CD4-positive, CD25-positive, alpha-beta regulatory T cell (primary cell): ENCODE data around the gene WDR6. TPM values are rescaled to one million over a fixed set of nuclear protein-coding genes. Genes with fewer than 3 reads are reported as not detected.

Source experiments
- ATAC-seq, 2 donors: fragments of 150-1000 bp; cut with Tn5 transposase; one replicate each; pipeline ENCODE4 v1.10.0; 2021; ENCODE audit warnings: low read depth in 2 of 2, moderate number of reproducible peaks in 2 of 2, moderate library complexity in 1 of 2
- DNase-seq, 3 donors: peaks; one replicate each; pipeline versions ENCODE4 v3.0.0 to v3.0.0-alpha.2; 2012 to 2022; ENCODE audit warnings: mixed read lengths in 1 of 3
- H3K27ac ChIP-seq: one replicate; pipeline ENCODE4 v1.7.0; 2013; ENCODE audit warnings: mild to moderate bottlenecking, low read length; ENCODE audit not compliant: insufficient read depth, poor library complexity, severe bottlenecking
- H3K27me3 ChIP-seq: one replicate; pipeline ENCODE4 v1.7.0; 2013; ENCODE audit warnings: low read length; ENCODE audit not compliant: control insufficient read depth, insufficient read depth
- H3K36me3 ChIP-seq: one replicate; pipeline ENCODE4 v1.7.0; 2013; ENCODE audit warnings: mild to moderate bottlenecking, low read length, moderate library complexity; ENCODE audit not compliant: control insufficient read depth, insufficient read depth
- H3K4me1 ChIP-seq: 2 replicates; pipeline ENCODE4 v1.7.0; 2013; ENCODE audit warnings: mild to moderate bottlenecking, low read length; ENCODE audit not compliant: insufficient read depth, control insufficient read depth, poor library complexity, severe bottlenecking
- H3K4me3 ChIP-seq: one replicate; pipeline ENCODE4 v1.7.0; 2013; ENCODE audit warnings: low read depth, mild to moderate bottlenecking, low read length, moderate library complexity
- H3K9me3 ChIP-seq, 2 experiments: 1 replicate in 1 of 2; 2 replicates in 1 of 2; pipeline ENCODE4 v1.7.0; 2013; ENCODE audit warnings: low read length in 2 of 2, mild to moderate bottlenecking in 1 of 2, moderate library complexity in 1 of 2; ENCODE audit not compliant: control insufficient read depth in 2 of 2
- H3K27ac Mint-ChIP-seq, 3 donors: one replicate each; pipeline ENCODE4 v1.8.0; 2020 to 2022; ENCODE audit warnings: mild to moderate bottlenecking in 3 of 3, mixed read lengths in 3 of 3, moderate library complexity in 2 of 3
- H3K27me3 Mint-ChIP-seq: one replicate; pipeline ENCODE4 v1.8.0; 2022; ENCODE audit warnings: mild to moderate bottlenecking, mixed read lengths
- H3K36me3 Mint-ChIP-seq: one replicate; pipeline ENCODE4 v1.8.0; 2020; ENCODE audit warnings: mixed read lengths
- H3K4me1 Mint-ChIP-seq, 4 donors: one replicate each; pipeline ENCODE4 v1.8.0; 2020 to 2022; ENCODE audit warnings: mixed read lengths in 4 of 4, mild to moderate bottlenecking in 1 of 4
- H3K4me3 Mint-ChIP-seq, 4 donors: one replicate each; pipeline ENCODE4 v1.8.0; 2020 to 2022; ENCODE audit warnings: mild to moderate bottlenecking in 4 of 4, mixed read lengths in 4 of 4, moderate library complexity in 3 of 4
- H3K9me3 Mint-ChIP-seq, 7 donors: one replicate each; pipeline ENCODE4 v1.8.0; 2020 to 2022; ENCODE audit warnings: mixed read lengths in 7 of 7, mild to moderate bottlenecking in 3 of 7, moderate library complexity in 2 of 7
- polyA plus RNA-seq, 4 donors: library from polyadenylated mRNA; unstranded; fragments of 300-500 nt; fragmentation: Illumina TruSeq; gene quantifications; one replicate each; pipeline ENCODE4 v1.2.3, GENCODE V29; 2021
- total RNA-seq: library from RNA; stranded (reverse); gene quantifications from one replicate; pipeline ENCODE4 v1.2.3, GENCODE V29; 2022

WDR6 gene
- total and polyA plus RNA-seq, 5 donors from 2014 or later, result 74.0 to 208 (median 117) TPM

- no peak for ATAC-seq
- peak overlapping the region in 2 of 3 donors; percentile 33 to 69 for H3K27ac Mint-ChIP-seq
- Histone ChIP-seq H3K27me3 (no peaks in the 10 kb centered on the region), H3K4me1 (no peaks in the 10 kb centered on the region), H3K4me3 (no peak overlapping the region), H3K36me3 (peaks cover 59% of the 10 kb centered on the region), H3K9me3 (no peaks in the 10 kb centered on the region), H3K27ac (peak overlapping the region; percentile 23)
- no peaks in the 10 kb centered on the region for H3K9me3 Mint-ChIP-seq
- no peaks in the 10 kb centered on the region for H3K27me3 Mint-ChIP-seq
- no peak overlapping the region for H3K4me3 Mint-ChIP-seq
- peaks cover 7 to 17% (median 11%) of the 10 kb centered on the region in 4 donors for H3K4me1 Mint-ChIP-seq
- no peak for DNase-seq
- peaks cover 50% of the 10 kb centered on the region for H3K36me3 Mint-ChIP-seq
Observed at GRCh38 chr3:48966876-48967361, 40.3 kb upstream of the WDR6 start.

DNA sequence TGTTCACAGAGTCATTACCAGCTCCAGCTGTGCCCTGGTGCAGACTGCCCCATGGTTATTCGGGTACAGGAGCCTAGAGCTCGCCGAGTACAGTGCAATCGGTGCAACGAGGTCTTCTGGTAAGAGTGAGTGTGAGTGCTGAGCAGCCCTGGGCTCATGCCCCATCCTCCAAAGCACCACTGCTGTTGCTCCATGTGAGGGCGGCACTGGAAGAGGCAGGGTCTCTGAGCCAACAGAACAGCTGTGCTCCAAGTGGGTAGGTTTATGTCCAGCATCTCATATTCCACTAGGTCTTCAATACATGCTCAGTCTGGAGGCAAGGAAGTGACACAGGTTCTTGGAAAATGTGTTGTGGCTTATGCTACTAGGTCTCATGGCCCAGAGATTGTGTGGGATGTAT is 36.6 kb upstream of the WDR6 start:
- H3K36me3 Mint-ChIP-seq, result peaks cover 58% of the 10 kb centered on the region
- no peaks in the 10 kb centered on the region for H3K9me3 Mint-ChIP-seq
- H3K4me3 ChIP-seq, result no peak overlapping the region
- DNase-seq (no peak), ATAC-seq (no peak)
- H3K36me3 ChIP-seq, result peaks cover 79% of the 10 kb centered on the region
- no peaks in the 10 kb centered on the region for H3K9me3 ChIP-seq
- no peak overlapping the region for H3K4me3 Mint-ChIP-seq
- H3K27me3 ChIP-seq, result no peaks in the 10 kb centered on the region
- H3K27ac ChIP-seq, result no peak overlapping the region
- peaks cover 4 to 13% (median 7%) of the 10 kb centered on the region in 4 donors for H3K4me1 Mint-ChIP-seq
- no peaks in the 10 kb centered on the region for H3K4me1 ChIP-seq
- peak overlapping the region in 1 of 3 donors; percentile 5 for H3K27ac Mint-ChIP-seq
- H3K27me3 Mint-ChIP-seq, result no peaks in the 10 kb centered on the region

DNA sequence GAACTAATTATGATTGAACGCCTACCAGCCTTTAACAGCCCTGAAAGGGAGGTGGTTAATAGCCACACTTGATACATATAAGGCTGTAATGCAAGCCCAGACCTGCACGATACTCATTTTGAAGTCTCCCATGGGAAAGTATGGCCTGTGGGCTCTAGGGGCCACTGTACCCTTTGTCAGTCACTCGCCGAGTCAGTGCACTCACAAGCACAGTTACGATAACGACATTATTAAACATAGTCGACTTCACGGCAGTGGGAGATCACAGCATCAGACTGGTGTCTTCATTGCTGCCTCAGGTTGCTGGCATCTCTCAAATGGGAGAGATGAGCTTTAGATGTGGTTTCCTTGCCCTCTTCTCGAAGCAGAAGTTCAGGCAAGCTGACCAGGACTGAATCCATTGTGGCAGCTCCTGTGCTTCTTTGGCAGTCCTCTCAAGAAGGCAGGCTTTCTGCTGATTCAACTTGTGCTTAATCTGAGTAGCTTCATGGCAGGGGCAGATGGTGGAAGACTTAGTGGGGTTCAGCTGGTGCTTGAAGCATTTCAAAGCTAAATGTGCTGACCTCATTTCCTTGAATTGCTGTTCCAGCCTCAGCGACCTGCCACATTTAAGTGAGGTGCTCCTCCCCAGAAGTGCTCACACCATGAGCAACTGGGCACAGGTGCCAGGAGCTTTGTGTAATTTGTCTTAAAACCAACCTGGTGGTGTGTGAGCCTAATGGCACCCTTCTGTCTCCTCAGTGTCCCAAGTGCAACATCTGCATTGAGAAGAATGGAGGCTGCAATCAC is 32.9 kb upstream of the WDR6 start:
- Histone ChIP-seq H3K27ac (no peak overlapping the region), H3K36me3 (peaks cover 74% of the 10 kb centered on the region), H3K9me3 (no peaks in the 10 kb centered on the region), H3K4me1 (no peaks in the 10 kb centered on the region), H3K4me3 (no peak overlapping the region), H3K27me3 (no peaks in the 10 kb centered on the region)
- Mint-ChIP-seq H3K36me3 (peaks cover 48% of the 10 kb centered on the region), H3K4me3 (no peak overlapping the region), H3K4me1 (no peaks in the 10 kb centered on the region), H3K27me3 (no peaks in the 10 kb centered on the region), H3K27ac (no peak overlapping the region), H3K9me3 (no peaks in the 10 kb centered on the region)
- peak in 1 of 3 donors; percentile 22 for DNase-seq
- no peak for ATAC-seq

- Mint-ChIP-seq H3K27me3 (no peaks in the 10 kb centered on the region), H3K27ac (peak overlapping the region in 2 of 3 donors; percentile 48 to 62), H3K4me1 (no peaks in the 10 kb centered on the region), H3K4me3 (no peak overlapping the region), H3K9me3 (no peaks in the 10 kb centered on the region), H3K36me3 (peaks cover 44% of the 10 kb centered on the region)
- H3K36me3 ChIP-seq, result peaks cover 81% of the 10 kb centered on the region
- H3K4me3 ChIP-seq, result no peak overlapping the region
- DNase-seq, result no peak
- H3K9me3 ChIP-seq, result no peaks in the 10 kb centered on the region
- no peaks in the 10 kb centered on the region for H3K4me1 ChIP-seq
- no peaks in the 10 kb centered on the region for H3K27me3 ChIP-seq
- no peak overlapping the region for H3K27ac ChIP-seq
- ATAC-seq, result no peak
Observed at GRCh38 chr3:48979451-48979850, 27.7 kb upstream of the WDR6 start.

DNA sequence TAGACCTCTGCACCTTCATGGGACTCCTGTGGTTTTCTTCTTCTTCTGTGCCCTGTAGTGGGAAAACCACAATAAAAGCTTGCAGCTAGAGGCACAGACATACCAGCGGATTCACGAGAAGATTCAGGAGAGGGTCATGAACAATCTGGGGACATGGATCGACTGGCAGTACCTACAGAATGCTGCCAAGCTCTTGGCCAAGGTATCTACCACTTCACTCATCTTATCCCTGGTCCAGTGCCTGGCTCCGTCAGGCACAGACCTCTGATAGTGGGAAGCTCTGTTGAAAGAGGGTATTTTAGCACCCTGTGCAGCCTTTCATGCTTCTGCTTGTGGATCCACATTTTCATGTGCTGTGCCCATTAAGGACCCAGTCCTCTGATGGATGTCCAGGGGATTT is 26.9 kb upstream of the WDR6 start:
- Histone ChIP-seq H3K4me1 (no peaks in the 10 kb centered on the region), H3K9me3 (no peaks in the 10 kb centered on the region), H3K27me3 (no peaks in the 10 kb centered on the region), H3K4me3 (no peak overlapping the region), H3K27ac (no peak overlapping the region), H3K36me3 (peaks cover 73% of the 10 kb centered on the region)
- peaks cover 40% of the 10 kb centered on the region for H3K36me3 Mint-ChIP-seq
- H3K4me3 Mint-ChIP-seq, result no peak overlapping the region
- H3K27ac Mint-ChIP-seq, result no peak overlapping the region
- H3K27me3 Mint-ChIP-seq, result no peaks in the 10 kb centered on the region
- H3K4me1 Mint-ChIP-seq, result no peaks in the 10 kb centered on the region
- DNase-seq (no peak), ATAC-seq (no peak)
- H3K9me3 Mint-ChIP-seq, result no peaks in the 10 kb centered on the region

DNA sequence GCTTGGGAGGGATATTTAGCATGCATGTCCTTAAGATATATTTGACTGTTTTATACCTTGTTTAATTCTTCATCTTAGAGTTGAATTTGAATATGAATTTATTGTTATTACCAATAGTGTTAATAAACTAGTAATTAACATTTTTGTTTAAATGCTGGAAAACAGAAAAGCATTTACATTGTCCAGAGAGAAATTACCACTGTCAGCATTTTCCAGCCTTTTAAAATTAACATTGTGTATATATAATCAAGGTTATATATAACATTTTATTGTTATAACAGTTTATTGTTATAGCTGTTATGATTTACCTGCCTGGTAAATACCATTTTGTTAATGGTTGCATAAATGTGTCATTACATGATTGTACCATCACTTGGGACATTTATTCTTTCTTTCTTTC is 25.2 kb upstream of the WDR6 start:
- H3K4me1 Mint-ChIP-seq, result peaks cover 0 to 7% (median 1%) of the 10 kb centered on the region in 4 donors
- no peak for DNase-seq
- H3K9me3 ChIP-seq, result no peaks in the 10 kb centered on the region
- H3K27me3 Mint-ChIP-seq, result no peaks in the 10 kb centered on the region
- no peak overlapping the region for H3K27ac ChIP-seq
- peaks cover 59% of the 10 kb centered on the region for H3K36me3 ChIP-seq
- H3K4me1 ChIP-seq, result no peaks in the 10 kb centered on the region
- no peak for ATAC-seq
- no peak overlapping the region for H3K27ac Mint-ChIP-seq
- H3K4me3 Mint-ChIP-seq, result no peak overlapping the region
- no peaks in the 10 kb centered on the region for H3K9me3 Mint-ChIP-seq
- H3K27me3 ChIP-seq, result no peaks in the 10 kb centered on the region
- H3K36me3 Mint-ChIP-seq, result peaks cover 36% of the 10 kb centered on the region
- H3K4me3 ChIP-seq, result no peak overlapping the region

- no peaks in the 10 kb centered on the region for H3K9me3 Mint-ChIP-seq
- ATAC-seq, result no peak
- peaks cover 56% of the 10 kb centered on the region for H3K36me3 ChIP-seq
Observed at GRCh38 chr3:48982686-48983085, 24.5 kb upstream of the WDR6 start.

GRCh38 chr3:48983096-48983495 is 24.1 kb upstream of the WDR6 start:
- peaks cover 34% of the 10 kb centered on the region for H3K36me3 Mint-ChIP-seq
- no peak overlapping the region for H3K4me3 ChIP-seq
- no peak overlapping the region for H3K4me3 Mint-ChIP-seq
- peak overlapping the region in 2 of 3 donors; percentile 69 to 73 for H3K27ac Mint-ChIP-seq
- H3K9me3 Mint-ChIP-seq, result no peaks in the 10 kb centered on the region
- H3K9me3 ChIP-seq, result no peaks in the 10 kb centered on the region
- DNase-seq, result no peak
- no peaks in the 10 kb centered on the region for H3K27me3 ChIP-seq
- peaks cover 3 to 13% (median 7%) of the 10 kb centered on the region in 4 donors for H3K4me1 Mint-ChIP-seq
- H3K27ac ChIP-seq, result no peak overlapping the region
- no peaks in the 10 kb centered on the region for H3K27me3 Mint-ChIP-seq
- peaks cover 53% of the 10 kb centered on the region for H3K36me3 ChIP-seq
- H3K4me1 ChIP-seq, result peaks cover 5% of the 10 kb centered on the region
- no peak for ATAC-seq

More at GRCh38 chr3:48982686-48983085, 24.5 kb upstream of the WDR6 start:
- H3K36me3 Mint-ChIP-seq, result peaks cover 36% of the 10 kb centered on the region
- Histone ChIP-seq H3K27ac (no peak overlapping the region), H3K9me3 (no peaks in the 10 kb centered on the region), H3K27me3 (no peaks in the 10 kb centered on the region), H3K4me1 (peaks cover 2% of the 10 kb centered on the region), H3K4me3 (no peak overlapping the region)
- no peak for DNase-seq
- no peak overlapping the region for H3K4me3 Mint-ChIP-seq
- H3K4me1 Mint-ChIP-seq, result peaks cover 0 to 9% (median 3%) of the 10 kb centered on the region in 4 donors
- H3K27ac Mint-ChIP-seq, result peak overlapping the region in 2 of 3 donors; percentile 69 to 73
- no peaks in the 10 kb centered on the region for H3K27me3 Mint-ChIP-seq
